HuH-7 (cell line): ENCODE data around the gene TNS1.
A peak's percentile ranks its signal among the peaks of the same experiment; 100 is the strongest.

ENCODE experiments used
- DNase-seq: peaks from one replicate; pipeline ENCODE4 v3.0.0; 2011; ENCODE audit warnings: low spot score

TNS1 gene

DNA sequence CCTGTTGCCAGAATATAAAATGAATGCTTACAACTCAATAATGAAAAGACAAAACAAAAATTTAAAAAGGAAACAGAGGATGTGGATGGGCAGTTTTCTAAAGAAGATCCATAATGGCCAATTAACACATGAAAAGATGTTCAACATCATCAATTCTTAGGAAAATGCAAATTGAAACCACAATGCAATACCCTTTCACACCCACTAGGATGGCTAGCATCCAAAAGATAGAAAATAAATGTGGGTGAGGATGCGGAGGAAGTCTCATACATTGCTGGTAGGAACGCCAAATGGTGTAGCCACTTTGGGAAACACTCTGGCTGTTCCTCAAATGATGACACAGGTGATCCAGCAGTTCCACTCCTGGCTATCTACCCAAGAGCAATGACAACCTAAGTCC is 130.5 kb downstream of the TNS1 start:
- DNase-seq: no peak

DNA sequence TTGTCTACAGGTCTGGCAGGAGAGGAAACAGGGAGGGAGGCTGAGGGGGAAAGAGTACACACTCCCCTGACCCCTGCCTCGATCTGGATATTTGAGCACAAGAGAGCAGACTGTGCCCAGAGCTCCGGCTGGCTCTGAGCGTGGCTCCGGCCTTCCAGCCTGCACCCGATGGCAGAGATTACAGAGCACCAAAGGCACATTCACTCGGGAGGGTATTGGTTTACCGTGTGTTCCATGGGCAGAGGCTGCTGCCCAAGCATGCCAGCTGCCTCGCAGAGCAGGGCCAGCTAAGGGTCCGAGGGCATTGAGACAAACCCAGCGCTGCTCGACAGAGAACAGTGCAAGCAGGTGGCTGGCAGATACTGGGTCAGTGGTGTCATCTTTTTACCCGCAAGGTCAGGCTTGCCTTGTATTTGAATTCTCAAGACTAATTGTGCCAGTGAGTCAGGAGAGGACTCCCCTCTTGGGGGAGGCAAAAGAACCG is 132.2 kb downstream of the TNS1 start:
- DNase-seq: no peak

DNA sequence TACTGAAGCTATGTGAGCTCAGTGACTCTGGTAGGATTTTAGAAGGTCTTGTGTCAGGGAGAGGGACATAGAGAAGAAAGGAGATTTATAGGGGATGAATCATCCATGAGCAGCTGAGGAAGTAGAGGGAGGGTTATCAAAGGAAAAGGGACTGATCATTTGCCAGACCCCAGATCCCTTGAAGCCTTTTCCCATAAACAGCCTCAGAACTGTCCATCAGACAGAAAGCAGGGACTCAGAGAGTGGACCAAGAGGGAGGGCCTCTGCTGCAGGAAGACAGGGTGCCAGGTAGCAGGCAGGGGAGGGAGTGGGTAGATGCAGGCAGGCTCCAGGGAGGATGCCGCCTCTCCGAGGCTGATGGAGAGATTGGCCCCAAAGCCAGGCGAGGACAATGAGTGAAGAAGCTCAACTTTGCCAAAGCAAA is 133.9 kb downstream of the TNS1 start:
- no peak for DNase-seq

DNA sequence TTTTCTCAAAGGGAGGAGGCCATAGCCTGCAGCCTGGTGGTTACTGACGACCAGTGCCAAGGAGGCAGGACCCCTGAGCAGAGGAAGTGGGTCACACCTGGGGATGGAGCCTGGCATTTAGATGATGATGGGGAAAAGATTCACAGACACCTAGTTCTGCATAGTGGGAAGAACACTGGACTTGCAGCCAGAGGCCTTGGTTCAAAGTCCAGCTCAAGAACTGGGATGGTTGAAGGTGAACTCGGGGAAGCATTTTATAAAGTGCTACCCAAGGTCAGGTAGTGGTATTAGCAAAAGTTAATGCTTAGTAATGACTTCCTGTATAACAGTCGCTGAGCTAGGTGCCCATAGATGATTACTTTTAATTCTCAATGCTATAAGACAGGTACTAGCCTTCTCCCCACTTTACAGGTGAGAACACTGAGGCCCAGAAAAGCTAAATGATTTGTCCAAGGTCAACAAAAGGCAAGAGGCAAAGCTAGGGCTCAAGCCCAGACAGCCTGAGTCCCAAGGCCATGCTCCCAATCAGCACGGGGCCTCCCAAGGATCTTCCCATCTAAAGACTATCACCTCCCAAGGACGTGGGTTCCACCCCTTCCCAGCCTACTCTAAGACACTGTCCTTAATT is 134.4 kb downstream of the TNS1 start:
- no peak for DNase-seq

DNA sequence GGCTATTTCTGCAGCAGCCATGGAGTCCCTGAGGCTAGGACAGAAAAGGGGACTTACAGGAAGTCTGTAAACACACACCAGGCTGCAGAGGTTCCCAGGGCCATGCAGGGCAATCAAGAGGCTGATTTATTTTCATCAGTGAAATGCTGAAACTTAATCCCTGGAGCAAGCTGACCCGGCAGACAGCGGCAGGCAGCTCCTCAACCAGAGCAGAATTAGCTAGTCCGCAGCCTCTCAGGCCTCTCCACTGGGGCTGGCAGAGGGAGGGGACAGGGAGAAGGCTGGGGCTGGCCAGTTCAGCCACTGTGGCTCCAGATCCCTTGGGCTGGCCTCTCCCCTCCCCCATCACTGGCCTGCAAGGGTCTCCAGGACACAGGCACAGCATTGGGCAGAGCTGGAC is 136.3 kb downstream of the TNS1 start:
- no peak for DNase-seq

DNA sequence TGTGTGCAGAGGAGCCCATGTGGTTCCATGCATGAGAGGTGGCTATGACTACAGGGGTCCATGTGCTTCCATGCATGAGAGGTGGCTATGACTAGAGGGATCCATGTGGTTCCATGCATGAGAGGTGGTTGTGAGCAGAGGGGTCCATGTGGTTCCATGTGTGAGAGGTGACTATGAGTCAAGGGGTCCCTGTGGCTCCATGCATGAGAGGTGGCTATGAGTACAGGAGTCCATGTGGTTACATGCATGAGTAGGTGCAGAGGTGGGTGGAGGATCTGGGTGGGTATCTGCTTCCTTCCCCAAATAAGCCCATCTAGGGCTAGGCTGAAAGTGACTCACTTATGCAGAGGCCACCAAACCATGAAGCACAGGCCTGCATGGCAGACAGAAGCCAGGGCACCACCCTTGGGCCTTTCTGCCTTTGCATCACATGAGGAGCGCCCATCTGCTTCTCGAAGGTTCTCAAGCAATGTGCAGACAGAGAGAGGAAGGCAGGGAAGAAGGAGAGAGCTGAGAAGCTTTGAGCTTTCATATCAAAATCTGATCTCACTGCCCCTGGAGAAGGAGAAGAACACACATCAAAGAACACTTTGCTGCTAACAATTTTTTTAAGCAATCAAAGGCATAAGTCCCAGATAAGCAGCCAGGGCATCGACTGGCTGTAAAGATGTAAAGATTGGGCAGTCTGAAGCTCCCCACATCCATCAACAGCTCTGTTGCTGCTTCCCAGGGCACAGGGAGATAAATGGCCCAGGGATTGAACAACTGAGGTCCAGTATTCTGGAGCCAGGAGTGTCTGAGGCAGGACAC is 137.6 kb downstream of the TNS1 start:
- no peak for DNase-seq

DNA sequence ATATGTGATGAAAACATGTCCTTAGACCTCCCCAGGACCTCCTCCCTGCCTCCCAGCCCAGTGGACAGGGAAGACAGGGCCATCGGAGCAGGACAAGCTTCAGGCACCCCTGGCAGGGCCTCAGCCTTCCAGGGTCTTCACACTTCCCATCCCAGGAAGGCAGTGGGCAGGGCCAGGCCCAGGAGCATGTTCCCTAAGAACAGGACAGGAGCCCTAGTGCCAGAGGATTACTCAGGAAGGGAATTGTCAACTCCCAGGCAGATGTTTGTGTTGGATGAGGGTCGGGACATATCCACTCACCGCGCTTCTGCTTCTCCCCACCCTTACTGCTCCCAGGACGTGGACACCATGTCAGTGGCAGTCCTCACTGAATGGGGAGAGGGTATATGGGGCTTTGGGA is 138.9 kb downstream of the TNS1 start:
- DNase-seq: no peak

DNA sequence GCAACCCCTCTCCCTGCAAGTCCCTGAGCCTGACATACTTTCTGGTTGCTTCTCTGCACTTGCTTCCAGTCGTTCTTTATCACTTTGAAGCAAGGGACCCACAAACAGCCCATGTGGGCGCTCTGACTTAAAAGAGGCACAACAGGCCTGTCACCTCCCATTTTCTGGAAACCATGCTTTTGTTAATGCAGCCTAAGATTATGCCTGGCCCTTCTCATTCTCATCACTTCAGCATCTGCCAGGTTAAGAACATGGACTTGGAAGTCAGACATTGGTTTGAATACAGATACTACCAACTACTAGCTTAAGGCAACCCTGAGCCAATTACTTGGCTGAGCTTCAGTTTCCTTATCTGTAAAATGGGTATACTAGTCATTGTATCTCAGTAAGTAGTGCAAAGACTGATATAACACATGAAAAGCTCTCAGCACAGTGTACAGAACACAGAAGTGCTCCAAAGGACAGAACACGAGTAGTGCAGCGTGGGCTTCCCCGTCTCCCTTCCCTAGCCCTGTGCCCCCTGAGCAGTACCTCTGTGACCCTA is 141.4 kb downstream of the TNS1 start:
- DNase-seq: no peak

DNA sequence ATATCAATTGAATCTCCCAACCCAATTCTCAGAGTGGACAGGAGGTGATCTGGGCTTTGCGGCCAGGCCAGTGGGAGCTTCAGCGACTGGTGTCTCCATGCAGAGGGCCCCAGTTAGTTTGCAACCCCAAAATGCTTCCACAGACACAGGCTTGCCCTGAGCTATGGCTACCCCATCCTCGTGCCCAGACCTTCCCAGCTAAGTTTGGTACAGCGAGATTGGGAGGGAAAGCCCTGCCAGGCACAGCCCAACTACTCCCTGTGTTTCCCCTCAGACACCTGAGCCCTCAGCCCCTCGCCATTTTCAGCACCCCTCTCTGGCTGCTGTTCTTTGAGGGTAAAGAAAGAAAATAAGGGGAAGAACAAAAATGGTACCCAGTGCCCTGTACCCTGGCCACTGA is 142.9 kb downstream of the TNS1 start:
- DNase-seq: no peak

DNA sequence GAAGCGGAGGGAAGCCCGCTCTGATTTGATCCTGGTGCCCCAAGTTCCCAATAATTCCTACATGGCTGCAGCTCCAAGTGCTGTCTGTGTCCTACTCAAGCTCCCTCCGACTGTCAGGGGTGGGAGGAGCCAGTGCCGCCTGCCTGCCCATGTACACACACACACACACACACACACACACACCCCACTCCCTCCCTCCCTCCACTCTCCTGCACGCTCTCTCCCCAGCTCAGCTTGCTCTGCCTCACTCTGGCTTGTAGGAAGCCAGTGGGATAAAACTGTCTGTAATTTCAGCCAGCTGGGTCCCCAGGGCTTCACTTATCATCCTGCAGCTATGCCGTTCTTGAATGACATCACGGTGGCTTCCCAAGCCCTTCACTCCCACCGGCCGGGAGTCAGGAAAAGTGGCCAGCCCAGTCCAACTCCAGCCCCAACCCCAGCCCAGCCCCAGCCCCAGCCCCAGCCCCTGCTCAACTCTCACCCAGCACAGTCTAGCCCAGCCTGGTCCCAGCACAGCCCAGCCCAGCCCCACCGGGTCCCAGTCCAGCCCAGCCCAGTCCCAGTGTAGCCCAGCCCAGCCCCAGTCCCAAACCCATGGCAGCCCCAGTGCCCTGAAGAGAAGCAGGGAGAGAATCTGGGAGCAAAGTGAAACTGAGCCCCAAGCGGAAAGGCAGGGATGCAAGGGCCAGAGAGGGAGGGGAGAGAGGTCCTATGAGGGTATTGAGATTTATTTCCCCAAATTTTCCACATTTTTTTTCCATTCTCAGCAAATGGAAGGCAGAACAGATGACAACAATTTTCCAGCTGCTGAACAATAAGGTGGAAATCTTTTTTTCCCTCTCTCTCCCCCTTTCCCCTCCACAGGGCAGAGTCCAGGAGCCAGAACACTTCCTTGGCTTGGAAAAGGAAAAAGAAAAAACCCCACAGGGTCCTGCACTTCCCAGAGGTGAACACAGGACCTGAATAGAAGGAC is 144.0 kb downstream of the TNS1 start:
- DNase-seq: peak; percentile 22

DNA sequence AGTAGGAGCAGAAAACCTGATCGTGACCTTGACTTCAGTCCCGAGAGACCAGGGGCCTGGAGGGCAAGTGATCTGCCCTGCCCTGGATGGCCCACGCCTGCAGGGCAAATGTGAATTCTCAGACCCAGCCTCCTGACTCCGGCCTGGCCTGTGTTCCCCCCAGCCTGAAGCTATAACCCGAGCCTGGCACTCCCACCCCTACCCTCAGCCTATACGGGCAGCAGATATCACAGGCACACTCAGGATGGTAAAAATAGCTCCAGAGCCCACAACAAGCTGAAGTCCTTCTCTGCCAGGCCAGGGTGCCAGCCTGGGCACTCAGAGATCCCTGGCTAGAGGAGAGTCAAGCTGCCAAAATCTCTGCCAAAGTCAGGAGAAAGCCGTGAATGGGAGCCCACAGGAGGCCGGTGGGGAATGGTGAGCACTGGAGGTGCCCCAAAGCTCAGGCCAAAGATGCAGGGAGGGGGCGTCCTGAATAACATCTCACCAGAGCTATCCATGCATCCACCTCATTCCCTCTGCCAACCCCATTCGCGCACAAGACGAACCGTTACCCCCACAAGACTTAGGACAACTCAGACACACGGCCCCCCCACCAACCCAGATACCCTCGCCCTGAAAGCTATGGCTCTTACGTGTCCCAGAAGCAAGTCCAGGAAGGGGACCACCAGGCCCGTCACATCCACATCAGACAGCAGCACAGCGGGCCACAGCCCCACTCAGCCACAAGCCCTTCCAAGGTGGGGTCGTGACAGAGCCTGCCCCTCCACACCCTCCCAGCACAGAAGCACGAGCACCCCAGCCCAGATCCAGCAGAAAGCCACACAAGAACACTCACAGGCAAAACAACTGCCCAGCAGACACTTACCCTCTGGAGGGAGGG is 144.9 kb downstream of the TNS1 start:
- no peak for DNase-seq

DNA sequence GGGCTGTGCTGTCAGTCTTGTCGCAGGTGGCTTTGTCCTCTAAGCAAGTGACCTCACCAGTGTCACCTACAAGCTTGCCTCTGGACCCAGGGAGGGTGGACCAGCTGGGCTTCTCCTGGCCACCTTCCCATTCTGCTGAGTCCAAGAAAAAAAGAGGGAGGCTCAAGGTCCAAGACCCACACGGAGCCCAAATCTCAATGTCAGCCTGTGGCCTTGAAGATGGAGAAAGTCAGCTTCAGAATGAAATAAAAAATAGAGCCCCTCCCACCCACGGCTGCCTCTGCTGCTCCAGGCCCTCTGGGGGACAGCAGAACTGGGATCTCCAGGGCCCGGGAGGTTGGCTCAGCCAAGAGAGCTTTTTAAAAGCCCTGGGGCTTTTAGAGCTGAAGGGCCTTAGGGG is 145.9 kb downstream of the TNS1 start:
- no peak for DNase-seq

DNA sequence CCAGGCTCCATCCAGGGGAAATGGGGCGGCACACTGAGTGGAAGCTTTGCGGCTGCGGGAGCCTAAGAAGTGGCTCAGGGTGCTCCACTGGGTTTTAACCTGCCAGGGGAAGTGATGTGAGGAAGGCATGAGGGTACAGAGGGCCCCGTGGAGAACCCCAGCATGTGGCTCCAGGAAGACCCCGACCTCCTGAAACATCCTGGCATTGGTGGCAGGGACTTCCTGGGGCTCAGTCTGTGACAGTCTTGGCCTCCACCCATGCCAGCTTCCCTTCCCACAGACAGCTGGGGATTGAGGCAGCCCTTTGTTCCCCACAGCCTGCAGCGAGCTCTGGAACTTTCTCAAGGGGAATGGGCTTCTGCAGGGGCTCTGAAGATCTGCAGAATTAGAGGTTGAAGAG is 146.6 kb downstream of the TNS1 start:
- no peak for DNase-seq

DNA sequence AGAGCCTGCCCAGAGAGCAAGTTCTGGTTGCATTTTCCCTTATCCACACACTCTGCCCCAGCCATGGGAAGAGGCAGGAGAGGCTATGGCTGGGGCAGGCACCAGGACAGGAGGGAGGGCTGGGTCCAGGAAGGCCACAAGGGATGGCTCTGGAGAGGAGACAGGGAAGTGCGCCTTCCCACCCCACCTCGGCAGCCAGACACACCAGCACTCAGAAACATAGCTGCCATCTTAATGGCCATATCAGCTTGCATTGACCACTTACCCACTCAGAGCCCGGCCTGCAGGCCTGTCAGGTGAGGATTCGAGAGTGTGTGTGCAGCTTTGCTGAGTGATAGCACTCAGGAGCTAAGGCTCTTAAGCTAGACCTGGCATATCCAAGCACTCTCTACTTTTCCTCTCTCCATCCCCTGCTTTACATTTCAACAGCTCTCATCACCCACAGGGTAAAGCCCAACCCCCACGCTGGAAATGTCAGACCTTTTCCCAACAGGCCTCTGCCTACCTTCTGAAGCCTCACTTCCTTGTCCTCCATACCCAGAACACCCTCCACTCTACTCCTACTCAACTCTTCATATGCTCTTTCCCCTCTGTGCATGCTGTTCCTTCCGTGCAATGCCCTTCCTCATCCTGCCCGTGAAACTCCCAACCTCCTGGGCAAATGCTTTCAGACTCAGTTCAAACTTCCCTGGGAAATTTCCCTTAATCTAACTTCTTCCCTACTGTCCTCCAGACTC is 147.9 kb downstream of the TNS1 start:
- no peak for DNase-seq

DNA sequence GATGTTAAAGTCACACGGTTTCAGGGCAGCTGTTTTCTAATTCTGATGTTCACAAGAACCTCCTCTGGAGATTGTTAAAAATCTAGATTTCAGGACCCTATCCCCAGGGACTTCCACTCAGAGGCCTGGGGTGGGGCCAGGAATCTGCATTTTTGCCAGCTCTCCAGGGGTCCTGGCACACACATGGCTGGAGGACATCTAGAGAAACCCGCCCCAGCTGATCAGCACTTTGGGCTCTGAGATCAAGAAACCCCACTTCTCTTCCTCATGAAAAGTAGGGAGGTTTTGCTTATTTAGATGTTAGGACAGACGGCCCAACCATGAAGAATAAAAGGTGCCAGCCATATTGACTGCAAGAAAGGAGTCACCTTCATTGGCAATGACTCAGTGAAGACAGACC is 148.8 kb downstream of the TNS1 start:
- no peak for DNase-seq

DNA sequence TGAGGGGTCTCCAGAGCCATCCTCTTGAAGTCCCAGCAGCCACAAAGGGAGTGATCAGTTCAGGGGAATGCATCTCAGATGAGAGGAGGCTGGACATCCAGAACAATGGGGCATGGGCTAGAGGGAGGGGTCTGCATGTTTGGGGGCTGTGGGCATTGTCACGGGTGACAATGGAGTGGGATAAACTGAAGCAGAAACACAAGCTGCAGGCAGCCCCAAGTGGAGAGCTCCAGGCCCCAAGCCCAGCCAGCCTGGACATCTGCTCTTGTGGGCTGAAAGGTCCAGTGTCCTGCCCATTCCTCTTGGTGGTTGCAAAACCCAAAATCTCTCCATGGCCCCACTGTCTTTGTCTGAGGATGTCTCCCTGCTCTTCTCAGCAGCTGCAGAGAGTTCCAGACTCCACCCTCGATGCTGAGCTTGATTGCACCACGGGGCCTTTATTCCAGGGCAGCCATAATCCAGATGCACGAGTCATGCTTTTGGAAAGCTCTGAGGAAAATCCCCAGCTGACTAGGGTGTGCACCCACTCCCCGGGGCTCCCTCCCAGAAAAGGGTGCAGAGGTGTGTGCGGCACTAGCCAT is 149.4 kb downstream of the TNS1 start:
- DNase-seq: no peak

DNA sequence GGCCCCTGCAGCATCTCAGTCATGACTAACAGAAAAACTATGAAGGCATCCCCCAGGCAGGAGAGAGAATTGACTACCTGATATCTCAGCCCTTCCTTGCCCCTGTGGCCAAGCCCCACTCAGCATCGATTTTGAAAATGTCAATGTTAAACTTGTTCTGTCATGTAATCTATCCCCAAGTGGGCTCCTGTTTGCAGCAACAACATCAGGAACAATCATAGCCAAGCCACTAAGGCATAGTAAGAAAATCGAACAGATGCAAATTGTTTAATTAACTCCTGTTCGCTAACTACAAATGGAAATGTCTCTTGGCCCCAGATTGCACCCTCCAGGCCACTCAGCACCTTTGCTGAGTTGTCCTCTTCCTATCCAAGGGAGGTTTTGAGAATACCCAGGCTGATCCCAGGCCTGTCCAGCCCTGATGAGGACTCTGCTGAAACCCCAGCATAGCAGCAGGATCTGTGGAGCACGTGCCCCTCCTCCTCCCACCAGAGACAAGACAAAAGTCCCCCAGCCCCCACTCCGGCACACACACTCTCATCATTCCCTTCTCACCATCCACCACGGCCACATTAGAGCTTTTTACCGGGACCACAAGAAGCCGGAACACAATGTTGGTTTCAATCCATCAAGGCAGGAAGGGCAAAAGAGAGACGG is 150.1 kb downstream of the TNS1 start:
- no peak for DNase-seq

DNA sequence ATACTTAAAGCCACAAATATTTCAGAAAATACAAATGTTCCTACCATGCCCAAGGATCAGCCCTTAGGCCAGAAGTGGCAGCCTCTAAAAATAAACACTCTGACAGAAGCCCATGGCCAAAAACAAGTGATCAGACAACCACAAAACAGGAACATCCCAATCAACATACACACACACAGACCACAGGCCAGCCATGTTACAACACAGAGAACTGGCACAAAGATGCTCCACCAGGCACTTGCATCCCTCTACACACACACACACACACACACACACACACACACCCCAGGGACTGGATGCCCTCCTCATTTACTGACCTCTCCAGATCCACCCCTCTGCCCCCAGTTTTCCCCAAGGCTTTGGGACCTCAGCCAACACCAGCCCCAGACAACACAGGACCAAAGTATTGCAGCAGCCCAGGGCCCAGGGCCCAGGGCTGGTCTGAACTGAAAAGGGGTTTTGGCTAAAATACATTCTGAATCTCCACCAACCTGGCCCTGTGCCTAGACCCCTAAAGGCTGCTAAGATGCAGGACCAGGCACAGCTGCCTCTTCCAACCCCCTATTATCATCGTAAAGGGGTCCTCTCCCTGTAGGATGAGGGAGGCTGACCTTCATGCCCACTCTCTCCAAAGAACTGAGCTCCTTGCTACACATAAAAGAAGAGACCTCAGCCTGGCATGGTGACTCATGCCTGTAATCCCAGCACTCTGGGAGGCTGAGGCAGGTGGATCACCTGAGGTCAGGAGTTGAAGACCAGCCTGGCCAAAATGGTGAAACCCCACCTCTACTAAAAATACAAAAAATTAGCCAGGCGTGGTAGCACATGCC is 151.4 kb downstream of the TNS1 start:
- DNase-seq: no peak
